Ectodermal cell (in vitro differentiated cells): ENCODE data around the gene VARS2.

Source experiments
- H3K27ac ChIP-seq: 2 replicates; pipeline ENCODE4 v1.7.0; 2013; ENCODE audit warnings: mild to moderate bottlenecking, low read depth, low read length; ENCODE audit not compliant: insufficient read depth, poor library complexity, severe bottlenecking
- H3K27me3 ChIP-seq: 2 replicates; pipeline ENCODE4 v1.7.0; 2013; ENCODE audit warnings: mild to moderate bottlenecking, low read length; ENCODE audit not compliant: insufficient read depth, control insufficient read depth, poor library complexity, severe bottlenecking
- H3K36me3 ChIP-seq: one replicate; pipeline ENCODE4 v1.7.0; 2013; ENCODE audit warnings: low read length; ENCODE audit not compliant: control insufficient read depth, insufficient read depth
- H3K4me1 ChIP-seq: one replicate; pipeline ENCODE4 v1.7.0; 2013; ENCODE audit warnings: low read length; ENCODE audit not compliant: control insufficient read depth, insufficient read depth
- H3K4me3 ChIP-seq: 2 replicates; pipeline ENCODE4 v1.7.0; 2013; ENCODE audit warnings: low read depth, low read length, control low read depth; ENCODE audit not compliant: insufficient read depth
- H3K9me3 ChIP-seq: 2 replicates; pipeline ENCODE4 v1.7.0; 2013; ENCODE audit warnings: mild to moderate bottlenecking, low read length, moderate library complexity; ENCODE audit not compliant: control insufficient read depth
- WGBS, 2 experiments: methylation state at CpG; one replicate each; pipeline ENCODE4 v1.1.7; 2013; ENCODE audit warnings: missing lambda C conversion rate in 2 of 2; 5-methylcytosine and 5-hydroxymethylcytosine counted together

Gene VARS2

DNA sequence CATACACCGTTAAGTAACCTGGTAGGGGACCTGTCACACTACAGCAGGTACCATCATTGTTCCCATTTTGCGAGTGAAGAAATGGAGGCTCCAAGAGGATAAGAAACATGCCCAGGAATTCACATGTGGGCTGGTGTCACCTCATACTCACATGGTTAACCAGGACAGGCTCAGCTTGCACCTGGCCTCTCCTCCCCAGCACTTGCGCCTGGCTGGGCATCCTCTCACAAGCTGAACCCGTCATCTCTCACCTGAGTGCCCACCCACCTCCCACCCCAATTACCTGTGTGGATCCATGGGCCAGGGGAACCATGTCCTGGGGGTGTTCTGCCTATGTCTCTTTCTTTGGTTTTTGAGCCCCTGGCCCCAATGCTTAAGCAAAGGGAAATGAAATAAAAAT lies 16.5 kb downstream of the VARS2 start:
- Histone ChIP-seq H3K27ac (no peak overlapping the region), H3K4me1 (no peaks in the 10 kb centered on the region)
- WGBS, 2 experiments = 96 to 98% methylated on average over 4 of the region's 4 CpGs

DNA sequence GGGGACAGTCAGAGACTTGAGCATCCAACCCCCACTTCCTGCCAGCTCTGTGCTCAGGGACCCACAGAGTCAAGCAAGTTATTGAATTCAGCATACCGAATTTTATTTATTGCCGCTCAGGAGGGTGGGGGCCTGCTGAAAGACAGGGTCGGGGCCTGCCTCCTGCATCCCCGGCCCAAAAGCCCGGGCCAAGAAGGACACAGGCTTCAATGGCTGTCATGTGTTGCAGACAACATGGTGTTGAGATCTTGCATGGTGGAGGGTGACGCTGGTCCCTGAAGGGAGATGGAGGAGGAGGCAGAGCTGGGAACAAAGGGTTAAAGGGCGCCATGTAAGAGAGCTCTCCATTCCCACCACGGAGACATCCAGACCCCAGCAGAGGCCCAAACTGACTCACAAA lies 17.2 kb downstream of the VARS2 start:
- H3K36me3 ChIP-seq = peaks cover 14% of the 10 kb centered on the region
- peaks cover 2% of the 10 kb centered on the region for H3K4me1 ChIP-seq
- no peaks in the 10 kb centered on the region for H3K9me3 ChIP-seq
- WGBS, 2 experiments = 69 to 71% methylated on average over 8 of the region's 8 CpGs
- H3K27me3 ChIP-seq = no peaks in the 10 kb centered on the region
- H3K27ac ChIP-seq = no peak overlapping the region
- H3K4me3 ChIP-seq = no peak overlapping the region

More for the DNA sequence above, 16.5 kb downstream of the VARS2 start:
- Histone ChIP-seq H3K4me3 (no peak overlapping the region), H3K36me3 (peaks cover 17% of the 10 kb centered on the region), H3K27me3 (no peaks in the 10 kb centered on the region), H3K9me3 (no peaks in the 10 kb centered on the region)

DNA sequence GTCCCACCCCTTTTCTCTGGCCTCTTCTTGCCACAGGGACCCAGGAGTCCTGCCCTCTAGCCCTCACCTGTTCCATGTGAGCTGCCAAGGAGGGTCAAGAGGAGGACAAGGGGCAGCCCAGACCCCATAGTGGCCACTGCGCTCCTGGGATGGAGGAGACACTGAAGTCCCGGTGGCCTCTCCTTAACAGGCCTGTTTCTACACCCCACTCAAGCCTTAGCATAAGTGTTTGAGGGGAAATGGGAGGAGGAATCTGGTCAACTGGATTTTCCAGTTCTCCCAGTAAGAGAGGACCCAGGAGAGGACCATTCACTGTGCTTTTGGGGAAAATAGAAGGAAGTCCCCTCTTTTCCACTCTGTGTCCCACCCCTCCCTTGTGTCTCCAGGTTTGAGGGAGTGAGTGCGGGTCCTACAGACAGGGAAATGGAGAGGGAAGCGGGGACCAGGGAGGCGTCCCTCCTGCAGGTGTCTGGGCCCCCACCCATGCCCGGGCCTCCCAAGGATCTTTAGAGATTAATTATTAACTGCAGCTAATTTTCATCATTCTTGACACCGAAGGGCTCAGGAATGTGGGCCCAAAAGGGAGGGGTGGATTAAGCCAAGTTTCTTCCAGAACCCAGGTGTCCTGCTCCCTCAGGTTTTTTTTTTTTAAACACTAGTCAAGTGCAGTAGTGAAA lies 18.1 kb downstream of the VARS2 start, which contains the start of gene SFTA2:
Gene SFTA2 (minus strand): TSS at position 202 of the 677 bp plus-strand sequence. CDS start 74 bp downstream, at position 128.
- no peak within 1 kb of the TSS for H3K27ac ChIP-seq
- H3K4me1 ChIP-seq = peaks cover 6% of the 10 kb centered on the region
- WGBS, 2 experiments = 93 to 94% methylated on average over 6 to 7 of the region's 7 CpGs

DNA sequence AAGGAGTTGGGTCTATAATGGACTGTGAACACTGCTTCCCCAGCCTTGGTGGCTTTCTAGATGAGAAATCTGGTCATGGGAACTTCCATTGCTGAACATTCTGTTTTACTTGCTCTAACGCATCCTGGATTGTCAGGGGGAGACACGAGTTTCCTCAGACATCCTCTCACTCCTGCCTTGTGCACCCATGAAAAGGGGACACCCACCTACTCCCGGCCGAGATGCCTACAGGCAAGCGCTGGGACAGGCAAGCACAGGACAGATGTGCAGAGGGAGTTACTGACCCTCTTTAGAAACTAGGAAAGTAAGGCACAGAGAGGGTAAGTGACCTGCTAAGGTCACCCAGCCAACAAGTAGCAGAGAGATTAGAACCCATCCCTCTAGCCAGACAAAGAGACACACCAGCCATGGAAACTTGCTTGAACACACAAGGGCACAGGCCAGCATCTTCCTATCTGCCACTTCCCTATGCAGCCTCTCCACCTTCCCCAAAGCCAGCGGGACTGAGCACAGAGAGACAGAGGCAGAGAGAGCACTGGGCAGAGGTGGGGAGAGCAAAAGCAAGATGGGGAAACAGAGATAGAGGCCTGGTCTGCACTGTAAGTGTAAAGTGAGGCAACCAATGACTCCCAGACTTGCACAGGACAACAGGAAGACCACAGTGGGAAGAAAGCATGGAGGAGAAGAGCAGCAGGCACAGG lies 18.8 kb downstream of the VARS2 start:
- Histone ChIP-seq H3K4me3 (no peak overlapping the region), H3K36me3 (peaks cover 2% of the 10 kb centered on the region), H3K27ac (no peak overlapping the region), H3K27me3 (no peaks in the 10 kb centered on the region), H3K4me1 (peaks cover 7% of the 10 kb centered on the region), H3K9me3 (no peaks in the 10 kb centered on the region)
- WGBS, 2 experiments = 93 to 94% methylated on average over 6 of the region's 6 CpGs

More for the DNA sequence above, 18.1 kb downstream of the VARS2 start, which contains the start of gene SFTA2:
- no peaks in the 10 kb centered on the region for H3K27me3 ChIP-seq
- no peak within 1 kb of the TSS for H3K4me3 ChIP-seq
- peaks cover 6% of the 10 kb centered on the region for H3K36me3 ChIP-seq
- H3K9me3 ChIP-seq = no peaks in the 10 kb centered on the region

DNA sequence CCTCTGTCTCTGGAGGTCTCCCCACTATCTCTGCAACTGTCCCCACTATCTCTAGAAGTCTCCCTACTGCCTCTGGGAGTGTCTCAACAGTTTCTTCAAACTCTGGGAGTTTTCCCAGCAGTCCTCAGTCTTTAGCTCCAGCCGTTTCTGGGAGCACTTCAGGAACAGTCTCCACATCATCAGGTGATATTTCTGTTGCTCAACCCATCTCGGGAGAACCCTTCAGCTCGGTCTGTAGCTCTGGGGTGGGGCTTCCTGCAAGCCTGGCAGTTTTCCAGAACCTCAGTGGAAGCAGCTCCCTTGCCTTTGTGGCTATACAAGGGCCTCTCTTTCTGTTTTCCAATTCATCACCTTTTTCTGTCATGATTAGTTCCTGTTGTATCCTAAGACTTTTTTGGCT lies 21.0 kb downstream of the VARS2 start:
- Histone ChIP-seq H3K4me3 (no peak overlapping the region), H3K27me3 (no peaks in the 10 kb centered on the region), H3K27ac (no peak overlapping the region), H3K36me3 (no peaks in the 10 kb centered on the region), H3K9me3 (no peaks in the 10 kb centered on the region), H3K4me1 (peaks cover 19% of the 10 kb centered on the region)
- 77 to 89% methylated on average over 3 of the region's 3 CpGs for WGBS, 2 experiments

DNA sequence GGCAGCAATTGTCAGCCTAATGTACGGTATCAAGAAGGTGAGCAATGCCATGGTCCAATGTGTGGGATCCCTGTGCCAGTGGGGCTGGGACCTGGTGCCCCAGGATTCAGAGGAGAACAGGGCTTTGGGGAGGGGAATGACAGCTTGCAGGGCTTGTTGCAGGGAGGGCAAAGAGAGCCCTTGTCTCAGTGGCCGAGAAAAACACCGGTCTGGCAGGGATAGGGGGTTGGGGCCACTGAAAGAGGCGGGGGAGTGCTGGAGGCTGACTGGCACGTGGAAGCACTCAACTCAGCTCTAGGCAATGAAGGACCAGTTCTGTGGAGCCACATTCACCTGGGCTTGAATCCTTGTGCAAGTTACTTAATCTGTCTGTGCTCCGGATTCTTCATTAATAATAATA lies 23.2 kb downstream of the VARS2 start:
- 73 to 74% methylated on average over 5 of the region's 6 CpGs for WGBS, 2 experiments
- Histone ChIP-seq H3K9me3 (no peaks in the 10 kb centered on the region), H3K36me3 (no peaks in the 10 kb centered on the region), H3K27me3 (no peaks in the 10 kb centered on the region), H3K4me1 (peaks cover 24% of the 10 kb centered on the region), H3K4me3 (no peak overlapping the region), H3K27ac (no peak overlapping the region)

DNA sequence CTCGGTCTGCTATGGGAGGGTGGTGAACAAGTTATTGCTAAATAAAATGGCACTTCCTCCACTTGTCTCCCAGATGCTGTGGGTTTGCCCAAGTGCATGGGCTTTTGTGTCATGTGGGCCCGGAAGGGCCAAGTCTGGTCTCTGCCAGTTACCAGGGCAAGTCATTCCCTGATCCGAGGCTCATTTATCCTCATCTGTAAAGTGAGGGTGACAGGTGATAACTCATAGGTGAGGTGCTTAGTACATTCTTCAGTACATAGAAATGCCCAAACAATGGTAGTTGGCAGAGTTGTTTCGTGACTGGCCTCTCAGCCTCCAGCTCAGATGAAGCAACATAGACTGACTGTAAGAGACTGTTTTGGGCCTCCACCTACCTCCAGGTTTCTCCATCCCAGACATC lies 24.7 kb downstream of the VARS2 start:
- Histone ChIP-seq H3K4me3 (no peak overlapping the region), H3K36me3 (no peaks in the 10 kb centered on the region), H3K9me3 (no peaks in the 10 kb centered on the region), H3K4me1 (peaks cover 27% of the 10 kb centered on the region), H3K27me3 (no peaks in the 10 kb centered on the region), H3K27ac (no peak overlapping the region)
- WGBS, 2 experiments = 90 to 93% methylated on average over 4 of the region's 4 CpGs

DNA sequence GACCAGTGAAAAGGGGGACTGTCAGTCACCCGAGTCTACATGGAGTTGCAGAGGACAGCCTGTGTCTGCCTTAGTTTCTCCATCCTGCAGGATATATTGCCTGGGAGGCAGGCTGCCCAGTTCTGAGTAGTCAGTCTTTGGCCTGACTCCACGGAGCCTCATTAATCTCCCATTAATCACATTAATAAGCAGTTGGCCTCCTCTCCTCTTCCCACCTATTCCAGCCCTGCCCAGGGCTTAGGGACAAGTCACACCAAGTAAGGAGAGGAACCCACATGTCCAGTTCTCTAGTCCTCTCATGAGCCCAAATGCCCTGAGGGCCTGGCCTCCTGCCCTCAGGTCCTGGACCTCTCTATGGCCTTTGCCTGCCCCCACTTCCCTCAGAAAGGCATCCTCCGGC lies 25.4 kb downstream of the VARS2 start:
- H3K27ac ChIP-seq = no peak overlapping the region
- H3K36me3 ChIP-seq = no peaks in the 10 kb centered on the region
- no peaks in the 10 kb centered on the region for H3K27me3 ChIP-seq
- no peaks in the 10 kb centered on the region for H3K9me3 ChIP-seq
- peaks cover 27% of the 10 kb centered on the region for H3K4me1 ChIP-seq
- H3K4me3 ChIP-seq = no peak overlapping the region
- WGBS, 2 experiments = 87 to 90% methylated on average over 3 of the region's 3 CpGs

DNA sequence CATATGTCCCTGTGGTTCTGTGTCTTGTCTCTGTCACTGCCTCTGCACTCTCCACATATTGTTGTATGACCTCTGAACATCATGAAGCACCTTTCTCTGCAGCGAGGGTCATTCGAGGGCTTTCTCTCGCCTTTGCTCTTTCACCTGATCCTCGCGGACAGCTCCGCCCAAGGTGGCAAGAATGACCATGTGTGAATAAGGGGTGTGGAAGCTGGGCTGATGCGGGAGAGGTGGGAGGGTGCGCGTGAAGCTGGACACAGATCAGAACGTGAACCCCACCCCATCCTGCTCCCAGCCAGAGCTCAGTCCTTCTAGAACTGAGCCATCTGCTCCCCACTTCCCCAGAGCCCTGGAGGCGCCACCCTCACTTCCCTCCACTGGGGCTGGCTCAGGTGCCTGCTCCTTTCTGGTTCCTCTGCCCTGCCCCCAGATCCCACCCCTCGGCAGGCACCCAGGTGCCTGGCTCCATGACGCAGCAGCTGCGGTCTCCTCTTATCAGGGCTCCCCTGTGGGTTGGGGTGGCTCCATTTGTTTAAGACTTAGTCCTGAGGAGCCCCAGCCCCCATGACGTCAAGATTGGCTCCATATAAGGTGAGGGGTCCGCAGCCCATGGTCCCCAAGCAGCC lies 26.4 kb downstream of the VARS2 start, which contains the start of gene MUCL3:
Gene MUCL3 (plus strand): TSS at position 613 of the 626 bp plus-strand sequence. CDS start 27 bp downstream, outside the sequence.
- no peaks in the 10 kb centered on the region for H3K36me3 ChIP-seq
- no peaks in the 10 kb centered on the region for H3K9me3 ChIP-seq
- no peak within 1 kb of the TSS for H3K4me3 ChIP-seq
- 88 to 89% methylated on average over 16 of the region's 16 CpGs for WGBS, 2 experiments
- no peak within 1 kb of the TSS for H3K27ac ChIP-seq
- no peaks in the 10 kb centered on the region for H3K27me3 ChIP-seq
- peaks cover 27% of the 10 kb centered on the region for H3K4me1 ChIP-seq
